ENCODE measurements around the gene NOTCH1.

The NOTCH1 gene

GRCh38 chr9:136536051-136536720 lies 9.7 kb downstream of the NOTCH1 start:
- no peak for DNase-seq (ENCODE audit: low spot score)
- ChIA-PET CTCF (interaction anchor here (0.7 to 1.6 kb wide), 4 partner anchors 51 to 91 kb away, joined by 3 to 8 read pairs (median 4); no protein-coding TSS in a partner anchor), POLR2A (ENCODE audit: low non-redundant PET) (no interaction called here)
- no peak for TF ChIP-seq CTCF (conservative IDR thresholded peaks at IDR 0.05; ENCODE audit: low read depth)
- peak overlapping the region; percentile 100 for H3K27ac ChIP-seq

- ChIA-PET CTCF (interaction anchor here (2.2 kb wide), 1 partner anchor 50 kb away, joined by 12 read pairs; no protein-coding TSS in a partner anchor), POLR2A (ENCODE audit: low non-redundant PET) (no interaction called here)
- no peak for DNase-seq (ENCODE audit: low spot score)
- peak overlapping the region; percentile 83 for H3K27ac ChIP-seq
- TF ChIP-seq CTCF (conservative IDR thresholded peaks at IDR 0.05; ENCODE audit: low read depth) = no peak
Observed at GRCh38 chr9:136535070-136535469, 10.8 kb downstream of the NOTCH1 start.

- peak overlapping the region; percentile 83 for H3K27ac ChIP-seq
- ChIA-PET CTCF (interaction anchor here (0.6 to 2.2 kb wide), 3 partner anchors 28 to 49 kb away, joined by 3 to 12 read pairs (median 5); no protein-coding TSS in a partner anchor), POLR2A (ENCODE audit: low non-redundant PET) (no interaction called here)
- no peak for DNase-seq (ENCODE audit: low spot score)
- TF ChIP-seq CTCF (conservative IDR thresholded peaks at IDR 0.05; ENCODE audit: low read depth) = no peak
Observed at GRCh38 chr9:136534366-136534765, 11.5 kb downstream of the NOTCH1 start.

GRCh38 chr9:136533775-136534157 lies 12.1 kb downstream of the NOTCH1 start:
- POLR2A ChIA-PET (ENCODE audit: low non-redundant PET) = interaction anchor here (0.5 to 0.6 kb wide), 2 partner anchors 83 to 91 kb away, joined by 3 to 5 read pairs; no protein-coding TSS in a partner anchor

GRCh38 chr9:136532799-136533774 lies 12.8 kb downstream of the NOTCH1 start:
- CTCF ChIA-PET = interaction anchor here (0.6 to 2.2 kb wide), 6 partner anchors 45 to 488 kb away, joined by 3 to 16 read pairs (median 4); no protein-coding TSS in a partner anchor
- H3K27ac ChIP-seq = peak overlapping the region; percentile 83
- no peak for TF ChIP-seq CTCF (conservative IDR thresholded peaks at IDR 0.05; ENCODE audit: low read depth)
- no peak for DNase-seq (ENCODE audit: low spot score)
- POLR2A ChIA-PET (ENCODE audit: low non-redundant PET) = interaction anchor here (0.5 to 0.6 kb wide), 2 partner anchors 84 to 92 kb away, joined by 3 to 5 read pairs; no protein-coding TSS in a partner anchor

More at GRCh38 chr9:136533775-136534157, 12.1 kb downstream of the NOTCH1 start:
- peak overlapping the region; percentile 83 for H3K27ac ChIP-seq
- CTCF ChIA-PET = interaction anchor here (0.6 to 2.2 kb wide), 7 partner anchors 28 to 487 kb away, joined by 3 to 16 read pairs (median 5); no protein-coding TSS in a partner anchor
- TF ChIP-seq CTCF (conservative IDR thresholded peaks at IDR 0.05; ENCODE audit: low read depth) = no peak
- DNase-seq (ENCODE audit: low spot score) = peak; percentile 86
